Tongue (tissue), 2 donors: Measurements from ENCODE around the gene EIF5. TPM values are rescaled to one million over a fixed set of nuclear protein-coding genes. Genes with fewer than 3 reads are reported as not detected.

Experiments
- DNase-seq: peaks from one replicate; pipeline ENCODE4 v3.0.0-alpha.2; 2015
- total RNA-seq: library from RNA; depleted of rRNA; stranded (reverse); fragments of >200 nt; gene quantifications from one replicate; pipeline ENCODE4 v1.2.3, GENCODE V29; 2014

The EIF5 gene
- 194 TPM for total RNA-seq

- DNase-seq: peak; percentile 100
Measured at GRCh38 chr14:103333754-103334643, at the start of gene EIF5. Gene EIF5 (plus strand): TSS chr14:103334237. CDS start chr14:103335861, 1,624 bp downstream.

- no peak for DNase-seq
Measured at GRCh38 chr14:103284574-103285467, 49.2 kb upstream of the EIF5 start.

GRCh38 chr14:103286460-103286859, 47.6 kb upstream of the EIF5 start:
- DNase-seq: no peak

GRCh38 chr14:103286968-103287850, 46.8 kb upstream of the EIF5 start:
- no peak for DNase-seq

- no peak for DNase-seq
Measured at GRCh38 chr14:103288076-103288766, 45.8 kb upstream of the EIF5 start.

DNA sequence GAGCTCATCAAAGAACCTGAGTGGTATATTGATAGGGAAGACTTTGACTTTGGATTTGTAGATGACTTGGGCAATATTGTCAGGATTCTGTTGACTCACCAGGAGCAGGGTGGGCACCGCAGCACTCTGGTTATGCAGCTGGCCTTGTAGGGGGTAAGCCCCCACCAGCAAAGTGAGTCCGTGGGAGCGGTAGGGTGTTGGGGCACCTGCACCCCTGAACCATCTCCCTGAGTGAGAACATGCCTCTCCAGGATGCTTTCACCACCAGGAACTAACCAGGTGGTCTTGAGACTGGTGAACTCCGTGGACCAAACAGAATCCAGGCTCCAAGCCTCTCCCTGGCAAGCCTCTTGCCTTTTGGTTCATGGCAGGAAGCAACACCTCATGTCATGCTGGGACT, 44.0 kb upstream of the EIF5 start:
- no peak for DNase-seq

DNA sequence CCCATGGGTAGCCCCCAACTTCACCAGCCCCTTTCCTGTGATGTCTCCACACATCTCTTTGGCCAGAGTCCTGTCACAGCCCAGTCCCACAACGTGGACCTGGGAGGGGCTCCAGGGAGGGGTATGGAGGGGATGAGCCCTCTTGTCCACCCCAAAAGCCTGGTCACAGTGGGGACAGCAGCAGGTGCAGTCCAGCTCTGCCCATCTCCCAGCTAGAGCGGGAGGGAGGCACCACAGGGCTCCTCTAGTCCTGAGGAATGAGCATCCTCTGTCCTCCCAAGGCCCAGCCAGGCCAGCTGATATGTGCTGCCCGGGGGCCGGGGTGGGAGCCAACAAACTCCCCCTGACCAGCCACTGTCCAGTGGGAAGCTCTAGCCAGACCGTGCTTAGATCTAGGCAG, 43.5 kb upstream of the EIF5 start:
- DNase-seq: no peak

- no peak for DNase-seq
Measured at GRCh38 chr14:103290961-103291360, 43.1 kb upstream of the EIF5 start.

DNA sequence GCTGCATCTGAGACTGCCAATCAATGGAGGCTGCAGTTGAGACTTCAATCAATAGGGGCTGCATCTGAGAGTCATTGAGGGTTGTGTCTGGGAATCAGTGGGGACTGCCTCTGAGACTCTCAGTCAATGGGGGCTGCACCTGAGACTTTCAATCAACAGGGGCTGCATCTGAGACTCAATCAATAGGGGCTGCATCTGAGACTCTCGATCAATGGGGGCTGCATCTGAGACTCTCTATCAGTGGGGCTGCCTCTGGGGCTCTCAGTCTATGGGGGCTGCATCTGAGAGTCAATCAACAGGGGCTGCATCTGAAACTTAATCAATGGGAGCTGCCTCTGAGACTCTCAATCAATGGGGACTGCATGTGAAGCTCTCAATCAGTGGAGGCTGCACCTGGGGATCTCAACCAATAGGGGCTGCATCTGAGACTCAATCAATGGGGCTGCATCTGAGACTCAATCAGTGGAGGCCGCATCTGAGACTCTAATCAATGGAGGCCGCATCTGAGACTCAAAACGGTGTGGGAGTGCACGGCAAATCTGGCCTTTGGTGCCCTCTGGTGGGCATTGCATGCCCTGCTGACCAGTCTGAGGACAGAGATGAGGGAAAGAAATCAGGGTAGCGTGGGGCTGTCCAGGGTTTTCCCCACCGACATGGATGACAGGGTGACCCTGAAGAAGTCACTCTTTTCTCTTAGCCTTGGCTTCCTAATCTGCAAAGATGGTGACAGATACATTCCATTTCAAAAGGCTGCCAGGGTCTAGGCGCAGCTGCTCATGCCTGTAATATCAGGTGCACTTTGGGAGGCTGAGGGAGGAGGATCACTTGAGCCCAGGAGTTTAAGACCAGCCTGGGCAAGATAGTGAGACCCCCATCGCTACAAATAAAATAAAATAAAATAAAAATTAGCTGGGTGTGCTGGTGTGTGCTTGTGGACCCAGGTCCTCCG, 41.3 kb upstream of the EIF5 start:
- DNase-seq: peak; percentile 85

GRCh38 chr14:103293465-103293864, 40.6 kb upstream of the EIF5 start:
- DNase-seq: no peak

GRCh38 chr14:103294091-103294490, 39.9 kb upstream of the EIF5 start:
- no peak for DNase-seq

DNA sequence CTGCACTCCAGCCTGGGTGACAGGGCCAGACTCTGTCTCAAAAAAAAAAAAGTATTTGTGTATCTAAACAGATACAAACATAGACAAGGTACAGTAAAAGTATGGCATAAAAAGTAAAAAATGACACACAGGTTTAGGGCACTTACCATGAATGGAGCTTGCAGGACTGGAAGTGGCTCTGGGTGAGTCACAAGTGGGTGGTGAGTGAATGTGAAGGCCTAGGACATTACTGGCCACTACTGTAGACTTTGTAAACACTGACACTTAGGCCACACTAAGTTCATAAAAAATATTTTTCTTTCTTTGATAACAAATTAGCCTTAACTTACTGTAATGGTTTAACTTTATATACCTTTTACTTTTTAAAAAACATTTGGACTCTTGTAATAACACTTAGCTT, 38.0 kb upstream of the EIF5 start:
- no peak for DNase-seq

GRCh38 chr14:103296987-103297386, 37.0 kb upstream of the EIF5 start:
- no peak for DNase-seq

DNA sequence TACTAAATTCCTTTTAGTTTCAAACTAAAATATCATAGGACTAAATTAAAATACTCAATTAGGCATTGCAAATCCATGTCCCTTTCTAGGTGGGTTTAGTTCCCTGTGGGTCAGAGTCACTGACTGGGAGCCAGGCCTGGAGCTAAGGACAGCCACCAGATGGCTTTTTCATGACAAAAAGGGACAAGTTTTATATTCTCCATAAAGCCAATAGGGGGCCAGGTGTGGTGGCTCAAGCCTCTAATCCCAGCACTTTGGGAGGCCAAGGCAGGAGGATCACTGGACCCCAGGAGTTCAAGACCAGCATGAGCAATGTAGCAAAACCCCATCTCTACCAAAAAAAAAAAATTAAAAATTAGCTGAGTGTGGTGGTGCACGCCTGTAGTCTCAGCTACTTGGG, 35.4 kb upstream of the EIF5 start:
- DNase-seq: no peak

GRCh38 chr14:103301512-103302354, 32.3 kb upstream of the EIF5 start:
- no peak for DNase-seq

DNA sequence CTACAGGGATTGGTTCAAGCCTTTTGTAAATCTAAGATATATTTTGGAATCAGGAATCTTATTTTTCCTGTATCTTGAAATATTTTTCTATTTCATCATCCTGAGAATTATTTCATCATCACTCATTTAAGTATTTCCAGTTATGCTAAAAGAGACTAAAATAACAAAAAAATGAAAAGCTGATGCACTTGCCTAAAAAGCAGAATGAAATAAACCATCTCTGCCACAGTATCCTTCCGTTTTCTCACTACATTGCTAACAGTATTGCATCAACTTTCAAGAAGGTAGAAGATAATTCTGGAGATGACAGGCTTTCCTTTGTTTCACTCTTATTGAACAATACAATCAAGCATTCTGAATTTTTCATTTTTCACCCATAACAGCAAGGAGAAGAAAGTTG, 31.1 kb upstream of the EIF5 start:
- no peak for DNase-seq

DNA sequence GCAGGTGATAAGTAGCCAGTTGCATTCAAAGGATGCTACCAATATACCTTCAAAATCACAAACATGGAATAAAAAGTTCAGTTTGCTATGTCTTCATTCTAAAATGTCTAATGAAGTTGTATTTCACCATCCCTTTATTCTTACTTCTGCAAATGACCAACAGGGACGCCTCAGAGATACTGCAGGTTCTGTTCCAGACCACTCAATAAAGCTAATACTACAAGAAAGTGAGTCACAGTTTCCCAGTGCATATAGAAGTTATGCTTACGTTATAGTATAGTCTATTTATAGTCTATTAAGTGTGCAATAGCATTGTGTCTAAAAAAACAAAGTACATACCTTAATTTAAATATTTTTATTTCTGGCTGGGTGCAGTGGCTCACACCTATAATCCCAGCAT, 29.3 kb upstream of the EIF5 start:
- no peak for DNase-seq

- no peak for DNase-seq
Measured at GRCh38 chr14:103308717-103309616, 25.1 kb upstream of the EIF5 start.
